ENCODE results near the gene BLOC1S2.

GRCh38 chr10:100289641-100290040 is 3.2 kb upstream of the BLOC1S2 start:
- TF ChIP-seq USF2 (IDR thresholded peaks at IDR 0.05; ENCODE audit: low read length) = no peak
- no peak for TF ChIP-seq JUN (IDR thresholded peaks at IDR 0.05; ENCODE audit: low read depth, low read length)
- TF ChIP-seq ATF3 (IDR thresholded peaks at IDR 0.05; ENCODE audit: insufficient read depth, low read depth, low read length) = no peak
- no peak for TF ChIP-seq TAF1 (IDR thresholded peaks at IDR 0.05; ENCODE audit: low read depth, low read length)
- no peak for TF ChIP-seq CTCF (IDR thresholded peaks at IDR 0.05; ENCODE audit: control extremely low read depth in 1 of 3, insufficient read depth in 1 of 3, low read depth in 1 of 3, low read length in 3 of 3)
- no peak for TF ChIP-seq POLR2AphosphoS5 (IDR thresholded peaks at IDR 0.05; ENCODE audit: low read depth, low read length)
- TF ChIP-seq BCL11A (IDR thresholded peaks at IDR 0.05; ENCODE audit: low read depth in 2 of 2, low read length in 2 of 2) = no peak
- TF ChIP-seq GABPA (IDR thresholded peaks at IDR 0.05; ENCODE audit: borderline replicate concordance, insufficient read depth, low read length) = no peak
- no peak for TF ChIP-seq MAX (IDR thresholded peaks at IDR 0.05)
- TF ChIP-seq RBBP5 (IDR thresholded peaks at IDR 0.05; ENCODE audit: borderline replicate concordance, low read depth, low read length) = no peak
